ENCODE results near the gene IL17RC.

The IL17RC gene

DNA sequence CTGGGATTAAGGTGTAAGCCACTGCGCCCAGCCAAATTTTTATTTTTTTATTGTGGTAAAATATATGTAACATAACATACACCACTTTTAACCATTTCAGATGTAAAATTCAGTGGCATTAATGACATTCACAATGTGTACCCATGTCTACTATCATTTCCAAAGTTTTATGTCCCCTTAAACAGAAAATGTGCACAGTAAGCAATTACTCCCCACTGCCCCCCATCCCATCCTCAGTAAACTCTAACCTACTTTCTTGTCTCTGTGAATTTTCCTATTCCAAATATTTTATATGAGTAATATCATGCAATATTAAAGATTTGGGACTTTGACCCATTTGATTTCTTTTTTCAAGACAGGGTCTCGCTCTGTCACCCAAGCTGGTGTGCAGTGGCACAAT lies 49.9 kb downstream of the IL17RC start:
- no peak for DNase-seq (ENCODE audit: low read depth)
- H3K4me3 ChIP-seq (ENCODE audit: control insufficient read depth, low read depth, low read length) = no peak overlapping the region

DNA sequence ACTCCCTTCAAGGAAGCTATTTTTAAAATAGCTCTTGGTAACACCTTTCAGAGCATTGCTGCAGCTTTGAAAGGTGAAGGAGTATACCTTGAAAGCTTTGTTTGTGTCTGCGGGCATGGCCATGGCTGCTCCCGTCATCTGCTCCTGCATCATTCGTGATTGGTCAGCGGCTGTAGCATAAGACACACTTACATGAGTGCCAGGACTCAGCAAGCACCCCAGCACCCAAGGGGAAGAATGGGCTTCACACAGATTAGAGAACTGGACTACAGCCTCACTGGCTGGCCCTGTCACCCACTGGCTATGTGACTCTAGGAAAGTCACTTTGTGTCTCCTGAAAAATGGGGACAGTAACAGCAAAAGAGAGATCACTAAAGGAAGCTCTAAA lies 52.7 kb downstream of the IL17RC start:
- no peak for DNase-seq (ENCODE audit: low read depth)
- TF ChIP-seq, protein P1, sequence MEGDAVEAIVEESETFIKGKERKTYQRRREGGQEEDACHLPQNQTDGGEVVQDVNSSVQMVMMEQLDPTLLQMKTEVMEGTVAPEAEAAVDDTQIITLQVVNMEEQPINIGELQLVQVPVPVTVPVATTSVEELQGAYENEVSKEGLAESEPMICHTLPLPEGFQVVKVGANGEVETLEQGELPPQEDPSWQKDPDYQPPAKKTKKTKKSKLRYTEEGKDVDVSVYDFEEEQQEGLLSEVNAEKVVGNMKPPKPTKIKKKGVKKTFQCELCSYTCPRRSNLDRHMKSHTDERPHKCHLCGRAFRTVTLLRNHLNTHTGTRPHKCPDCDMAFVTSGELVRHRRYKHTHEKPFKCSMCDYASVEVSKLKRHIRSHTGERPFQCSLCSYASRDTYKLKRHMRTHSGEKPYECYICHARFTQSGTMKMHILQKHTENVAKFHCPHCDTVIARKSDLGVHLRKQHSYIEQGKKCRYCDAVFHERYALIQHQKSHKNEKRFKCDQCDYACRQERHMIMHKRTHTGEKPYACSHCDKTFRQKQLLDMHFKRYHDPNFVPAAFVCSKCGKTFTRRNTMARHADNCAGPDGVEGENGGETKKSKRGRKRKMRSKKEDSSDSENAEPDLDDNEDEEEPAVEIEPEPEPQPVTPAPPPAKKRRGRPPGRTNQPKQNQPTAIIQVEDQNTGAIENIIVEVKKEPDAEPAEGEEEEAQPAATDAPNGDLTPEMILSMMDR (conservative IDR thresholded peaks at IDR 0.05; ENCODE audit: control insufficient read depth, insufficient read depth, low read depth, low read length) = no peak
- no peak overlapping the region for H3K4me3 ChIP-seq (ENCODE audit: control insufficient read depth, low read depth, low read length)

More for the DNA sequence above, 49.9 kb downstream of the IL17RC start:
- TF ChIP-seq, protein P1 (conservative IDR thresholded peaks at IDR 0.05; ENCODE audit: control insufficient read depth, insufficient read depth, low read depth, low read length) = no peak

DNA sequence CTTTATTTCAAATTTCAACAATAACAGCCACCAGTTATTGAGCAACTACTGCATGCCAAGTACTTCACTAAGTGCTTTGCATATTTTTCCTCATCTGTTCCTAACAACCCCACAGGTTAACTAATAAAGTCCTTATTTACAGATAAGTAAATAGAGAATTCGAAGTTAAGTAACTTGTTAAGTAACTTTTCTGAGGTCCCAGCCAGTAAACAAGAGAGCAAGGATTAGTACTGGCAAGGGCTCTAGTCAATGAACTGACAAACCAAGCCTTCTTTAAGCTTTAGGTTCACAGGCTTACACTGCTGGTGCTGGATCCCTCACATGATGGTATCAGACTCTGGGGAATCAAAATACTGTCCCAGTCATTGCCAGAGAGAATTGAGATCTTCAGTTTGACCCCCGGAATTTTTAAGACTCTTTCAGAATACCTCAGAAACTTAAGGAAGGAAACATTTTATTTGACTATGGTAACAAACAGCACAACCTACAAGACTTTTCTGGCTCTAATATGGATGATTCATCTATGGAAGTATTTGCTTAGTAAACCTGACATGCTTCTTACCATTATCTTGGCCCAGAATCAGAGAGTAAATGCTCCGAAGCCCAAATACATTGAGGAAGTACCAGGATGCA lies 53.2 kb downstream of the IL17RC start:
- peak; percentile 75 for DNase-seq (ENCODE audit: low read depth)
- no peak overlapping the region for H3K4me3 ChIP-seq (ENCODE audit: control insufficient read depth, low read depth, low read length)
- TF ChIP-seq, protein P1 (conservative IDR thresholded peaks at IDR 0.05; ENCODE audit: control insufficient read depth, insufficient read depth, low read depth, low read length) = no peak

DNA sequence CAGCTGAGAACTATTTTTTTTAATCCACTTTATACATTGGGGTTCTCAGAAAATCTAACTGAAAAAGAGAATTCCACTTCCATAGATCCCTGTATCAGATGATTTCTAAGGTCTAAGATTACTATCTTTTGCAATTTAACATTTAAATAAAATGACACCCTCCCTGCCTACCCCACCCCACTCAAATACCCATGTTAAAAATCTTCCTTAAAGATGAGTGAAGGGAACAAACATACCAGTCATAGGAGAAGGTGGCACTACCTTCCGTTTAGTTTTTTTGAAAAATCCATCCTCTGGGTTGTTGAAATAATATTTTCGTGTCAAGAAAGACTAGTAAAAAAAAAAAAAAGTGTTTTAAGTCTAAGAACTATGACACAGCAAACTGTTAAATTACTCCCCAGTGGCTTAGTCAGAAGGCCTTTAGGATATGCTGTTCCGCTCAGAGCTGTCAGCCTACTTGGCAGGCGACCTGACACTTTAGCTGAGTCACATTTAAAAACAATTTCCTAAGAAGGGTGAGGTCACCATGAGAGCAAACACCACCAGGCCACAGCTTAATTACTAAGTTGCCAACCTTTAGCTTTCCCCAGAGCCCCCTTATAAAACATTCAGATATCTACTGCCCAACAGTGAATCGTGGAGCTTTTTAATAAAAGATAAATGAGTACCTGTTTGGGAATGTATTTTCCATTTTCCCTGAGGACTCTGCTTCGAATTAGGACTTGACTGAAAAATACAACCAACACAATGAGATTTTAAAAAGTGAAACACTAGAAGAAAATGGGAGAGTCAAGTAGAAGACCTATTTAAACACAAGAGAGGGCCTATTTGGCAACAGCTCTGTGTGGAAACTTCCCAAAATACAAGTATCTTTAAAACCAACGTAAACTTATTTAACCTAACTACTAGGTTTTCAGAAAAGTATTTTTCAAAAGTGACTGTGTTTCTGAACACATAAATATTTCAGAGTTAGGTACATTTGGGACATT lies 60.1 kb downstream of the IL17RC start:
- no peak overlapping the region for H3K4me3 ChIP-seq (ENCODE audit: control insufficient read depth, low read depth, low read length)
- TF ChIP-seq, protein P1 (conservative IDR thresholded peaks at IDR 0.05; ENCODE audit: control insufficient read depth, insufficient read depth, low read depth, low read length) = no peak
- DNase-seq (ENCODE audit: low read depth) = peak; percentile 99

DNA sequence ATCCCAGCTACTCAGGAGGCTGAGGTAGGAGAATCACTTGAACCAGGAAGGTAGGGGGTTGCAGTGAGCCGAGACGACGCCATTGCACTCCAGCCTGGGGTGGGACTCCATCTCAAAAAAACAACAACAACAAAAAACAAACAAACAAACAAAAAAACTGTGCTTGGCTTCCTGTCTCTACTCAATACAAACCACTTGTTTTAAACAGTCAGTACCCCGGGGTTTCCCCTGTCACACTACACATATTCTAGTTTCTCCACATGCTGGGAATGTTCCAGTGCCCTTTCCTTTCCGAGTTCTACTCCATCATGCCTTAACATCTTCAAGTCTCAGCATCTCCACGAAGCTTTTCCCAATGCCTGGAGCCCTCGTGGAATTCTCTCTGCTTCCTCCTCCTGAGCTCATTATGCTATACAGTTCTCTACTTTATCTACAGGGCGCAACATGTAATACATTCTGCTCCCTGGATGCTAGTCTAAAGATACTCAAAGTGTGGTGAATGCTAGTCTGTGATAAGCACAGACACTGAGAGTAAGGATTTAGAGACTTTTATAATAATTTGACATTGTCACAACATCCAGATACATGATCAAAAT lies 61.9 kb downstream of the IL17RC start:
- DNase-seq (ENCODE audit: low read depth) = no peak
- H3K4me3 ChIP-seq (ENCODE audit: control insufficient read depth, low read depth, low read length) = no peak overlapping the region
- TF ChIP-seq, protein P1 (conservative IDR thresholded peaks at IDR 0.05; ENCODE audit: control insufficient read depth, insufficient read depth, low read depth, low read length) = no peak

DNA sequence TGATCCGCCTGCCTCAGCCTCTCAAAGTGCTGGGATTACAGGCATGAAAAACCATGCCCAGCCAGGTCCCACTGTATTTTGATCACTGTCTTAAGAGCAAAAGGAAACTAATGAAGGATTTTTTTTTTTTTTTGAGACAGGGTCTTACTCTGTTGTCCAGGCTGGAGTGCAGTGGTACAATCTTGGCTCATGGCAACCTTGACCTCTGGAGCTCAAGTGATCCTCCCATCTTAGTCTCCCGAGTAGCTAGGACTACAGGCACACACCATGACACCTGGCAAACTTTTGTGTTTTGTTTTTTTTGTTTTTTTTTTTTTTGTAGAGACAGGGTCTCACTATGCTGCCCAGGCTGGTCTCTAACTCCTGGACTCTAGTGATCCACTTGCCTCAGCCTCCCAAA lies 63.4 kb downstream of the IL17RC start:
- DNase-seq (ENCODE audit: low read depth) = no peak
- TF ChIP-seq, protein P1 (conservative IDR thresholded peaks at IDR 0.05; ENCODE audit: control insufficient read depth, insufficient read depth, low read depth, low read length) = no peak
- no peak overlapping the region for H3K4me3 ChIP-seq (ENCODE audit: control insufficient read depth, low read depth, low read length)

All from fibroblast of mammary gland (primary cell).